ENCODE measurements around the gene BCAS1.

Gene BCAS1

GRCh38 chr20:54070187-54070987 is at the start of gene BCAS1:
Gene BCAS1, minus strand, starts transcription at chr20:54070594. Its CDS starts 11,876 bp downstream, at chr20:54058718.
- no peak for FAIRE-seq

GRCh38 chr20:54119744-54120143 is 49.4 kb upstream of the BCAS1 start:
- FAIRE-seq: no peak

GRCh38 chr20:54118220-54119001 is 48.0 kb upstream of the BCAS1 start:
- no peak for FAIRE-seq

GRCh38 chr20:54116550-54117235 is 46.3 kb upstream of the BCAS1 start:
- no peak for FAIRE-seq

GRCh38 chr20:54115172-54115854 is 44.9 kb upstream of the BCAS1 start:
- no peak for FAIRE-seq

- no peak for FAIRE-seq
These were observed 43.7 kb upstream of the BCAS1 start for GRCh38 chr20:54114109-54114508.

- FAIRE-seq: no peak
These were observed 43.2 kb upstream of the BCAS1 start for GRCh38 chr20:54113566-54113965.

- no peak for FAIRE-seq
These were observed 42.0 kb upstream of the BCAS1 start for GRCh38 chr20:54112221-54112884.

- no peak for FAIRE-seq
These were observed 41.1 kb upstream of the BCAS1 start for GRCh38 chr20:54111460-54111859.

GRCh38 chr20:54110457-54110856 is 40.1 kb upstream of the BCAS1 start:
- FAIRE-seq: no peak

- no peak for FAIRE-seq
These were observed 39.6 kb upstream of the BCAS1 start for GRCh38 chr20:54110041-54110440.

- FAIRE-seq: no peak
These were observed 38.4 kb upstream of the BCAS1 start for GRCh38 chr20:54108817-54109216.

- no peak for FAIRE-seq
These were observed 37.9 kb upstream of the BCAS1 start for GRCh38 chr20:54108326-54108642.

GRCh38 chr20:54107600-54108325 is 37.4 kb upstream of the BCAS1 start:
- FAIRE-seq: no peak

- no peak for FAIRE-seq
These were observed 36.8 kb upstream of the BCAS1 start for GRCh38 chr20:54107181-54107580.

GRCh38 chr20:54106162-54106561 is 35.8 kb upstream of the BCAS1 start:
- no peak for FAIRE-seq

GRCh38 chr20:54105653-54106052 is 35.3 kb upstream of the BCAS1 start:
- FAIRE-seq: no peak

GRCh38 chr20:54104781-54105180 is 34.4 kb upstream of the BCAS1 start:
- no peak for FAIRE-seq

GRCh38 chr20:54103762-54104600 is 33.6 kb upstream of the BCAS1 start:
- FAIRE-seq: no peak

- FAIRE-seq: no peak
These were observed 32.8 kb upstream of the BCAS1 start for GRCh38 chr20:54103067-54103761.

Data from islet of Langerhans (tissue), 1 donor.